Gastroesophageal sphincter (tissue), 3 donors: Measurements from ENCODE around the gene ASIC3.

Experiments used
- CTCF ChIP-seq, 4 experiments: fragments of 200-600 bp in 2 of 4; fragments of 450-650 bp in 2 of 4; sonication (generic) in 1 of 4; IDR thresholded peaks; one replicate each; pipeline ENCODE4 v1.5.1; 2017 to 2019; ENCODE audit warnings: antibody characterized with exemption in 4 of 4, mild to moderate bottlenecking in 2 of 4, moderate library complexity in 2 of 4
- EP300 ChIP-seq: sonication (generic); formaldehyde crosslinking; IDR thresholded peaks from one replicate; pipeline ENCODE4 v1.6.1; 2017; ENCODE audit warnings: antibody characterized with exemption, mild to moderate bottlenecking
- POLR2A ChIP-seq, 2 donors: fragments of 450-650 bp; IDR thresholded peaks; one replicate each; pipeline ENCODE4 v1.6.1; 2017; ENCODE audit warnings: antibody characterized with exemption in 2 of 2, mild to moderate bottlenecking in 2 of 2, moderate library complexity in 1 of 2

- no peak for TF ChIP-seq POLR2A (IDR thresholded peaks at IDR 0.05)
- TF ChIP-seq CTCF (IDR thresholded peaks at IDR 0.05): no peak
- TF ChIP-seq EP300: no peak
These were observed 34.1 kb downstream of the ASIC3 start for GRCh38 chr7:151082141-151083070.
